RWPE1 (cell line): Measurements from ENCODE around the gene FITM2.

Experiments used
- CTCF ChIA-PET: fragments of 350-600 bp; sonication (Branson Sonifier 250); formaldehyde crosslinking; extraction: SDS; loops from one replicate; lab custom pipeline; 2021; lab: Yijun Ruan, JAX
- POLR2A ChIA-PET: fragments of 400-600 bp; formaldehyde crosslinking; extraction: SDS; loops from one replicate; lab custom pipeline; 2020; ENCODE audit warnings: antibody characterized with exemption; ENCODE audit not compliant: low non-redundant PET; lab: Yijun Ruan, JAX
- DNase-seq: peaks from one replicate; pipeline ENCODE4 v3.0.0; 2012; ENCODE audit warnings: low spot score
- H3K27ac ChIP-seq: fragments of 450-650 bp; 2 replicates; pipeline ENCODE4 v1.5.1; 2017
- TF ChIP-seq, protein P1 (sequence below): fragments of 450-650 bp; conservative IDR thresholded peaks from 2 replicates; pipeline ENCODE4 v1.5.1; 2017; ENCODE audit warnings: low read depth, mild to moderate bottlenecking

FITM2 gene

GRCh38 chr20:44288252-44288651 is 22.8 kb downstream of the FITM2 start:
- TF ChIP-seq, protein P1, sequence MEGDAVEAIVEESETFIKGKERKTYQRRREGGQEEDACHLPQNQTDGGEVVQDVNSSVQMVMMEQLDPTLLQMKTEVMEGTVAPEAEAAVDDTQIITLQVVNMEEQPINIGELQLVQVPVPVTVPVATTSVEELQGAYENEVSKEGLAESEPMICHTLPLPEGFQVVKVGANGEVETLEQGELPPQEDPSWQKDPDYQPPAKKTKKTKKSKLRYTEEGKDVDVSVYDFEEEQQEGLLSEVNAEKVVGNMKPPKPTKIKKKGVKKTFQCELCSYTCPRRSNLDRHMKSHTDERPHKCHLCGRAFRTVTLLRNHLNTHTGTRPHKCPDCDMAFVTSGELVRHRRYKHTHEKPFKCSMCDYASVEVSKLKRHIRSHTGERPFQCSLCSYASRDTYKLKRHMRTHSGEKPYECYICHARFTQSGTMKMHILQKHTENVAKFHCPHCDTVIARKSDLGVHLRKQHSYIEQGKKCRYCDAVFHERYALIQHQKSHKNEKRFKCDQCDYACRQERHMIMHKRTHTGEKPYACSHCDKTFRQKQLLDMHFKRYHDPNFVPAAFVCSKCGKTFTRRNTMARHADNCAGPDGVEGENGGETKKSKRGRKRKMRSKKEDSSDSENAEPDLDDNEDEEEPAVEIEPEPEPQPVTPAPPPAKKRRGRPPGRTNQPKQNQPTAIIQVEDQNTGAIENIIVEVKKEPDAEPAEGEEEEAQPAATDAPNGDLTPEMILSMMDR = no peak
- ChIA-PET POLR2A (no interaction called here), CTCF (interaction anchor here (0.8 kb wide), 1 partner anchor 1002 kb away, joined by 3 read pairs; no protein-coding TSS in a partner anchor)
- H3K27ac ChIP-seq = no peak overlapping the region
- DNase-seq = no peak

DNA sequence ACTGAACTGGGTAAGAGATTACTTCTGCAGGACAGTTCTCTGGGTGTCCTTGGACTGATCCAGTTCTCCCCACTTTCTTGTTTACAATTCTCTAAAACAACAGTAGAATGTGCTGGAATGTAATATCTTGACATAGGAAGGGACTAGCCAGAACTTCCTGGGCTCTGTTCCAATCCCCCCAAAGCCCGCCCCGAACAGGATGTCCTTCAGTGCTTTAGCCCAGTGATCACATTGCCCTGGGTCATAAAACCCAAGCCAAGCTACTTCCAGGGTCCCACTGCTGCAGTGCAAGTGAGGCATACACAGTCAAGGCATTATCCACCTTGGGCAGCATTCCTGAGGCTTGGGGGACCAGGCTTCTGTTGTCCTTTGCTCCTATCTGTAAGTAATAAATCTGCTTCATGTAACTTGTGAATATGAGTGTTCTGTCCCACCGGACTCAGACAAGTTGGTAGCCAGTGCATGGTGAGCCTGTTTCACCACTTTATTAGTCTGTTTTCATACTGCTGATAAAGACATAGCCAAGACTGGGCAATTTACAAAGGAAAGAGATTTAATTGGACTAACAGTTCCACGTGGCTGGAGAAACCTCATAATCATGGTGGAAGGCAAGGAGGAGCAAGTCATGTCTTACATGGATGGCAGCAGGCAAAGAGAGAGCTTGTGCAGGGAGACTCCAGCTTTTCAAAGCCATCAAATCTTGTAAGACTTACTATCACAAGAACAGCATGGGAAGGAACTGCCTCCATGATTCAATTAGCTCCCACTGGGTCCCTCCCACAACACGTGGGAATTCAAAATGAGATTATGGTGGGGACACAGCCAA is 23.5 kb downstream of the FITM2 start:
- CTCF ChIA-PET = interaction anchor here (0.6 to 1.4 kb wide), 3 partner anchors 69 to 1003 kb away, joined by 3 to 6 read pairs (median 3); no protein-coding TSS in a partner anchor
- POLR2A ChIA-PET = no interaction called here
- DNase-seq = no peak
- TF ChIP-seq, protein P1 = no peak
- no peak overlapping the region for H3K27ac ChIP-seq

- no peak overlapping the region for H3K27ac ChIP-seq
- TF ChIP-seq, protein P1 = no peak
- ChIA-PET CTCF (interaction anchor here (0.7 kb wide), 2 partner anchors 66 to 173 kb away, joined by 3 read pairs; no protein-coding TSS in a partner anchor), POLR2A (no interaction called here)
- DNase-seq = no peak
Measured at GRCh38 chr20:44284032-44284431, 27.0 kb downstream of the FITM2 start.

- DNase-seq = no peak
- ChIA-PET CTCF (interaction anchor here (0.6 to 1.2 kb wide), 2 partner anchors 22 to 29 kb away, joined by 4 to 5 read pairs; partner anchors contain the start of gene FITM2), POLR2A (no interaction called here)
- TF ChIP-seq, protein P1 = no peak
- H3K27ac ChIP-seq = no peak overlapping the region
Measured at GRCh38 chr20:44282192-44282591, 28.8 kb downstream of the FITM2 start.

DNA sequence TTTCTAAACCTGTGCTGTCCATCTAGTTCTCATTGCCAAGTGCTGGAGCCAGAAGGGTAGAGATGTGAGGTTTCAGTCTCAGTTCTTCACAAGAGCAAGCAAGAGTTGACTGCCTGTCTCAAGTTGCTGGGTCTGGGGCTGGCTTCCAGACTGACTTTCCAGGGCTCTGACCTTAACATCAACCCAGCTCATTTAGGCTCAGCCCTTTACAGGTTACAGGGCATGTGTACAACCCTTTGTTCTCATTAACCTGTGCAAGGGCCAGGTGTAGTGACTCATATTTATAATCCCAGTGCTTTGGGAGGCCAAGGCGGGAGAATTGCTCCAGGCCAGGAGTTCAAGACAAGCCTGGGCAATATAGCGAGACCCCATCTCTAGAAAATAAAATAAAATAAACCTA is 30.6 kb downstream of the FITM2 start:
- ChIA-PET POLR2A (no interaction called here), CTCF (interaction anchor here (0.6 kb wide), 1 partner anchor 103 kb away, joined by 3 read pairs; no protein-coding TSS in a partner anchor)
- H3K27ac ChIP-seq = no peak overlapping the region
- no peak for DNase-seq
- TF ChIP-seq, protein P1 = no peak

DNA sequence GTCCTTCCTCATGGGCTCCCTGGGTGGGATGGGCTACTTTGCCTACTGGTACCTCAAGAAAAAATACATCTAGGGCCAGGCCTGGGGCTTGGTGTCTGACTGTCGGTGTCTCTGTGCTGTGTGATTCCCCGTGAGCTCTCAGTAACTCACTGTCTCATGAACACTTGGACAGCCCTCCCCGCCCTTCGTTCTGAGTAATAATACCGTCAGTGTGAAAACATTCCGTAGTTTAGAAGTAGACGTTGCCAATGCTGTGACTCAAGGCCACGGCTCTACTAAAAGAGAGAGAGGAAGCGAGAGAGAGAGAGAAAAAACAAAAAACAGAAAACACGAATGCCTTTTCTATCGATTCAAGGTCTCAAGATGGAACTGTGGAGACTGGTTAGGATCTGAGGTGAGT is 31.8 kb downstream of the FITM2 start:
- DNase-seq = peak; percentile 94
- POLR2A ChIA-PET = interaction anchor here (0.6 to 0.7 kb wide), 2 partner anchors 101 to 276 kb away, joined by 3 to 7 read pairs; no protein-coding TSS in a partner anchor
- peak overlapping the region; percentile 31; the same call in 1 of the 2 replicates for H3K27ac ChIP-seq
- TF ChIP-seq, protein P1 = no peak
- CTCF ChIA-PET = interaction anchor here (0.7 kb wide), 1 partner anchor 15 kb away, joined by 6 read pairs; no protein-coding TSS in a partner anchor
